T-helper 2 cell treated with Interferon-gamma antibody and Interleukin-4, amounts not matched to agents 5 μg/mL and 100 μg/mL, for 36 hours (primary cell): ENCODE data around the gene LCMT1.
"Not testable (repeated sequence)": the region's sequence is repeated elsewhere in the genome, so short reads cannot be mapped to it uniquely, and the experiment has no call there.

Experiments used
- DNase-seq: peaks from one replicate; pipeline ENCODE4 v3.0.0; 2021; ENCODE audit warnings: low spot score
- H3K27ac Mint-ChIP-seq: one replicate; pipeline ENCODE4 v1.8.0; 2021; ENCODE audit warnings: mild to moderate bottlenecking, mixed read lengths
- H3K27me3 Mint-ChIP-seq: one replicate; pipeline ENCODE4 v1.8.0; 2021; ENCODE audit warnings: low read depth, mixed read lengths
- H3K36me3 Mint-ChIP-seq: one replicate; pipeline ENCODE4 v1.8.0; 2021; ENCODE audit warnings: low read depth, mixed read lengths
- H3K4me1 Mint-ChIP-seq: one replicate; pipeline ENCODE4 v1.8.0; 2021; ENCODE audit warnings: low read depth, mixed read lengths
- H3K4me3 Mint-ChIP-seq: one replicate; pipeline ENCODE4 v1.8.0; 2022; ENCODE audit warnings: mild to moderate bottlenecking, moderate library complexity, mixed read lengths
- H3K9me3 Mint-ChIP-seq: one replicate; pipeline ENCODE4 v1.8.0; 2021; ENCODE audit warnings: mixed read lengths

Gene LCMT1

GRCh38 chr16:25109643-25110042 is 1.9 kb upstream of the LCMT1 start:
- peaks cover 44% of the 10 kb centered on the region for H3K4me1 Mint-ChIP-seq
- peaks cover 3% of the 10 kb centered on the region for H3K36me3 Mint-ChIP-seq
- peak overlapping the region; percentile 6 for H3K4me3 Mint-ChIP-seq
- DNase-seq: no peak
- no peaks in the 10 kb centered on the region for H3K9me3 Mint-ChIP-seq
- no peak overlapping the region for H3K27ac Mint-ChIP-seq
- H3K27me3 Mint-ChIP-seq: no peaks in the 10 kb centered on the region

GRCh38 chr16:25110387-25110947 is 1.1 kb upstream of the LCMT1 start:
- H3K4me1 Mint-ChIP-seq: peaks cover 45% of the 10 kb centered on the region
- peak overlapping the region; percentile 91 for H3K4me3 Mint-ChIP-seq
- no peaks in the 10 kb centered on the region for H3K9me3 Mint-ChIP-seq
- H3K27ac Mint-ChIP-seq: peak overlapping the region; percentile 94
- H3K36me3 Mint-ChIP-seq: peaks cover 3% of the 10 kb centered on the region
- DNase-seq: peak; percentile 30
- no peaks in the 10 kb centered on the region for H3K27me3 Mint-ChIP-seq

DNA sequence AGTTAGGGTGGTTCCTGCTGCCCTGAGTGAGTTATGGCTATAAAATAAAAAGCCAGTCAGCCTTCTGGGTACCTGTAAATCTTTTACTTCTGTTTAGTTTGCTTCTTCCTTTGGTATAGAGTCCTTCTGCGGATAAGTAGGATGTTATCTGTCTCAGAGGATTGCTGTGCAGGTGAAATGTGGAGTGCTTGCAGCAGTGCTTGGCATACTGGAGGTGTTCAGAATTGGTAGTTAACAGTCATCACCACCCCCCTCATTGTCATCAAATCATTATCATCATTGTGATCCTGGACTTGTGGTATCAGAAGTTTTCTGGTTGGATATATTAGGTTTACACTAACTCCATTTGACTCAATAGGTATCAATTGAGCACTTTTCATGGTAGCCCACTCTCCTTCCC is 2.6 kb downstream of the LCMT1 start:
- Mint-ChIP-seq H3K9me3 (no peaks in the 10 kb centered on the region), H3K27me3 (no peaks in the 10 kb centered on the region), H3K4me3 (no peak overlapping the region), H3K4me1 (peaks cover 27% of the 10 kb centered on the region), H3K36me3 (peaks cover 3% of the 10 kb centered on the region), H3K27ac (no peak overlapping the region)
- DNase-seq: no peak

DNA sequence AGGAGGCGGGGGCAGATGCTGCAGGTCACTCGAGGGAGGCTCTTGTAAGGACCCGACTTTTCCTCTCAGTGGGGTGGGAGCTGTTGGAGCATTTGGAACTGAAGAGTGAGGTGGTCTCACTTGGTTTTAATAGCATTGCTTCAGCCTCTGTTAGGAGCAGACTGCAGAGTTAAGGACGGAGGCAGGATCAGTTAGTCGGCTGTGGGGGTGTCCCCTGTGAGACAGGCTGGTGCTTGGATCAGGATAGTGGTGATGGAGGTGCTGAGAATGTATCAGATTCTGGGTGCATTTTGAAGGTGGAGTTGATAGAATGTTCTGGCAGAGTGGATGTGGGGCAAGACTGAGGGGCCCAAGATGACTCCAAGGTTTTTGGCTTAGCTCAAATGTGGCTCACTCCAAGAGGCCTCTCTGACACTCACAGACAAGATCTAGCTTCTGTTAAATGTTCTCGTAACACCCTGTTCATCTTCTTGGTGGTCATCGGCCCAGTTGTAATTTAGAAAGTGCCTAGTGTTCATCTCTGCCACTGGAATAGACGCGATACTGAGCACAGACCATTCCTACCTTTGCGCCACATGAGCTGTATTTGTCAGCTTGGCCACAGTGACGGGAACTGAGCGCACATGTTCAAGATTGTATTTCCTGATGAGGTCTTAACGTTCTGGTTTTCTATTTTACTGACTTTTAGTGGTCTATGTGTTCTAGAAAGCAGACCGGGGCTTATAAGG is 7.5 kb downstream of the LCMT1 start:
- Mint-ChIP-seq H3K4me3 (no peak overlapping the region), H3K27me3 (no peaks in the 10 kb centered on the region), H3K36me3 (peaks cover 1% of the 10 kb centered on the region), H3K4me1 (peaks cover 8% of the 10 kb centered on the region), H3K9me3 (no peaks in the 10 kb centered on the region), H3K27ac (no peak overlapping the region)
- no peak for DNase-seq

- no peak for DNase-seq
- Mint-ChIP-seq H3K4me3 (no peak overlapping the region), H3K27ac (no peak overlapping the region), H3K9me3 (no peaks in the 10 kb centered on the region), H3K27me3 (no peaks in the 10 kb centered on the region), H3K4me1 (peaks cover 17% of the 10 kb centered on the region), H3K36me3 (peaks cover 1% of the 10 kb centered on the region)
These were observed 10.5 kb downstream of the LCMT1 start for GRCh38 chr16:25121824-25122600.

DNA sequence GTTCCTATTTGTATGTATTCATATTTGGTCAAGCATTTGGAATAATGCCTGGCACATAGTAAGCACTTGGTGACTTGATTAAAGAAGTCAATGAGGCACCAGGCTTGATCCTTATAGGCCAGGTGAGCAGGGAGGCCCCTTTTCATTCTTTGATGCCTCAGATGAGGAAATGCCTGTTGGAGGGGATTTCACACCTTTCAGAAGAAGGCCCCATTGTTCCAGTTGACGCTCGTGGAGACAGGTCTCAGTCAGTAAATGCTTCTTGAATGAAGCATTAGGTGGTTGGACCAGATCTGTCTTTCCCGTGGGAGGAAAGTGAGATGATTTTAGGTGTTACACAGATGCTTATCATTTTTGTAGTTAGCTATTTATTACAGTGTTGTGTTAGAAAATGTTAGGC is 13.0 kb downstream of the LCMT1 start:
- no peaks in the 10 kb centered on the region for H3K9me3 Mint-ChIP-seq
- H3K27me3 Mint-ChIP-seq: no peaks in the 10 kb centered on the region
- H3K4me3 Mint-ChIP-seq: no peak overlapping the region
- no peak for DNase-seq
- H3K4me1 Mint-ChIP-seq: peaks cover 17% of the 10 kb centered on the region
- no peak overlapping the region for H3K27ac Mint-ChIP-seq
- H3K36me3 Mint-ChIP-seq: peaks cover 4% of the 10 kb centered on the region

DNA sequence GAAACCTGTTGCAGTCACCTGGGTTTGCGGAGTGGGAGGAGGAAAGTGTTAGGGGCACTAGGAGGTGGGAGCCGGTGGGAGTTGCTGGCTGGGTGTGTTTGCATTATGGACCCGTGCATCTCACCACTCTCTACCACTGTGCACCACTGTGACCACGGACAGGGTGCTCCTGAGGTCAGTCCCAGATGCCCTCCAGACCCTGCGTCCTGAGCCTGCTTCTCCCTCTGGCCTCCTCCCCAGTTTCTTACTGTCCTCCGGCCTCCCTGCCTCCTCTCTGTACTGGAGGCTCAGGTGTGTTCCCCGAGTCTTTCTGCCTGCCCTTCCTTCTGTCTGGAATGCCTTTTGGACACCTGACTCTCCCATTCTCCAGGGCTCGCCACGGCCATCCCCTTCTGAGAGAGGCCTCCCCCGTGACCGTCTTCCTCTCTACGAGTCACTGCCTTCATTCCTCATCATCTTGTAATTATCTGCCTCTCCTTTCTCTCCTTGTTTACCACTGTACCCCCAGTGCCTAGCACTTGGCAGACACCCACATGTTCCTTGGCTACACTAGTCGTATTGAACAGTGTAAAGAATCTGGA is 14.6 kb downstream of the LCMT1 start:
- H3K4me1 Mint-ChIP-seq: peaks cover 17% of the 10 kb centered on the region
- DNase-seq, H3K27me3 Mint-ChIP-seq, H3K4me3 Mint-ChIP-seq, H3K36me3 Mint-ChIP-seq, H3K9me3 Mint-ChIP-seq, H3K27ac Mint-ChIP-seq: not testable (repeated sequence)

- H3K27me3 Mint-ChIP-seq: no peaks in the 10 kb centered on the region
- H3K9me3 Mint-ChIP-seq: no peaks in the 10 kb centered on the region
- H3K4me3 Mint-ChIP-seq: no peak overlapping the region
- H3K27ac Mint-ChIP-seq: peak overlapping the region; percentile 1
- H3K4me1 Mint-ChIP-seq: peaks cover 17% of the 10 kb centered on the region
- DNase-seq: peak; percentile 66
- H3K36me3 Mint-ChIP-seq: peaks cover 9% of the 10 kb centered on the region
These were observed 15.3 kb downstream of the LCMT1 start for GRCh38 chr16:25126820-25127232.

GRCh38 chr16:25132751-25133150 is 21.2 kb downstream of the LCMT1 start:
- peaks cover 21% of the 10 kb centered on the region for H3K36me3 Mint-ChIP-seq
- DNase-seq, H3K27me3 Mint-ChIP-seq, H3K4me1 Mint-ChIP-seq, H3K9me3 Mint-ChIP-seq, H3K4me3 Mint-ChIP-seq, H3K27ac Mint-ChIP-seq: not testable (repeated sequence)

DNA sequence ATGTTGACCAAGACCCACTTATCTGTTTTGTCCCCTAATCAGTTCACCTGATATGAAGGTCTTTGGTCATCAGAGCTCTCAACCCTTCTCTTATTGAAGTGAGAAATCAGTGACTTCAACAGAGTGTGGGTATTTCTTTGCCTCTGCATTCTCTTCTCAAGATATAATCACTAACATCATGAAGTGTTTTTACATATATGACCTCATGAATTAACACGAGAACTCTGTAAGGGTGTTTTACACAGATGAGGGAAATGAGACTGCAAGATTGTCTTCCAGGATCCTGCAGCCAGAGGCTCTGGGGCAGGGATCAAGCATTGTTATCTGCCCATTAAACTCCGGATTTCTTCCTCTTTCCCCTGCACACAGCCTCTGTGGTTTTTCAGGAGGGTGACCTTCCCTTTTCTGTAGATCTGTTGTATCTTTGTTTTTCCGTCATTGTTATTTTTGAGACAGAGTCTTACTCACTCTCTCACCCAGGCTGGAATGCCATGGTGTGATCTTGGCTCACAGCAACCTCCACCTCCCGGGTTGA is 22.7 kb downstream of the LCMT1 start:
- Mint-ChIP-seq H3K4me3 (no peak overlapping the region), H3K36me3 (peaks cover 21% of the 10 kb centered on the region), H3K9me3 (no peaks in the 10 kb centered on the region), H3K27me3 (no peaks in the 10 kb centered on the region), H3K4me1 (no peaks in the 10 kb centered on the region), H3K27ac (no peak overlapping the region)
- DNase-seq: no peak

- no peak for DNase-seq
- Mint-ChIP-seq H3K9me3 (no peaks in the 10 kb centered on the region), H3K27me3 (no peaks in the 10 kb centered on the region), H3K4me3 (no peak overlapping the region), H3K4me1 (no peaks in the 10 kb centered on the region), H3K27ac (no peak overlapping the region), H3K36me3 (peaks cover 21% of the 10 kb centered on the region)
These were observed 23.8 kb downstream of the LCMT1 start for GRCh38 chr16:25135254-25135878.

DNA sequence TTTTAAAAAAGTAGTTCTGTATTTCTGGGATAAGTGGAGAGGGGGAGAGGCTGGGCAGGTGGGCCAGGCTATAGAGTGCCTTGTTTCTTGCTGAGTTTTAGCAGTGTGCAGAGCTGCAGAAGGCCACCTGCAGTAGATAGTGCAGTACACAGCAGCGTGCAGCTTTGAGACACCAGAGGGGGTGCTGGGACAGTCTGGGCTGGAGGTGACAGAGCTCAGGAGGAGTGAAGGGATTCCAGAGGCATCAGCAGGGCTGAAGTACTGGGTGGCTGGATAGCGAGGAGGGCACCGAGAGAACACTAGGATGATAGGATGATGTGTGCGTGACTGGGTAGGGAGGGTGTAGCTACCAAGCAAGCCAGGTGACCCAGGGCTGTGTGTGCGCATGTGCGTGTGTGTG is 26.6 kb downstream of the LCMT1 start:
- H3K27me3 Mint-ChIP-seq: no peaks in the 10 kb centered on the region
- peaks cover 22% of the 10 kb centered on the region for H3K36me3 Mint-ChIP-seq
- H3K9me3 Mint-ChIP-seq: no peaks in the 10 kb centered on the region
- no peaks in the 10 kb centered on the region for H3K4me1 Mint-ChIP-seq
- H3K4me3 Mint-ChIP-seq: no peak overlapping the region
- no peak for DNase-seq
- H3K27ac Mint-ChIP-seq: no peak overlapping the region

DNA sequence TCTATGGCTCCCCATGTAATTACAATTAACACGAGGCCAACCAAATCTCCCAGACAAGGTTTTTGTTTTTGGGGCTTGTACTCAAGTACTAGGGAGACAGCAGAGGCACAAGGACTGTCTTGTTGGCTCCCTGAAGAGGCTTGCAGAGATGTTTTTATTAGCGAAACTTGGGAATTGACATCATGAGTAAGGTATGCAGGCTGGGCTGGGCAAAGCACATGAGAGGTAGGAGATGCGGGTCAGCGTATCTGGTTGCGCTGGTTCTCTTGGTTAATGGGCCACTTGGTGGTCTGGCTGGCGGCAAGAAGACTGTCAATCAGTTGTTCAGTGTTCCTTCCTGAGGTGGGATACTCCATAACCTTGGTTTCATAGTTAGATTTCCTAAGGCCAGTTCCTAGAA is 28.9 kb downstream of the LCMT1 start:
- Mint-ChIP-seq H3K27me3 (no peaks in the 10 kb centered on the region), H3K27ac (no peak overlapping the region), H3K9me3 (no peaks in the 10 kb centered on the region)

More for the DNA sequence above, 28.9 kb downstream of the LCMT1 start:
- no peak overlapping the region for H3K4me3 Mint-ChIP-seq
- no peak for DNase-seq
- H3K36me3 Mint-ChIP-seq: peaks cover 10% of the 10 kb centered on the region
- H3K4me1 Mint-ChIP-seq: no peaks in the 10 kb centered on the region
